Naive thymus-derived CD4-positive, alpha-beta T cell (primary cell): ENCODE results near the gene DYNLT4. TPM values are rescaled to one million over a fixed set of nuclear protein-coding genes. Genes with fewer than 3 reads are reported as not detected.
A peak's percentile ranks its signal among the peaks of the same experiment; 100 is the strongest.

Source experiments
- ATAC-seq: fragments of 150-1000 bp; cut with Tn5 transposase; 2 replicates; pipeline ENCODE4 v1.10.0; 2021; ENCODE audit warnings: mild to moderate bottlenecking, moderate library complexity
- CTCF ChIA-PET: fragments of 350-600 bp; sonication (Branson Sonifier 250); formaldehyde crosslinking; loops from one replicate; lab custom pipeline; 2021; ENCODE audit warnings: antibody characterized with exemption; lab: Charles Lee
- POLR2A ChIA-PET: fragments of 350-600 bp; sonication (Branson Sonifier 250); formaldehyde crosslinking; loops from one replicate; lab custom pipeline; 2021; ENCODE audit warnings: antibody characterized with exemption, inconsistent platforms; lab: Charles Lee
- DNase-seq, 9 donors: peaks; one replicate each; pipeline versions ENCODE4 v3.0.0 to v3.0.0-alpha.2; 2020 to 2022; ENCODE audit warnings: mixed read lengths in 1 of 9
- H3K27ac ChIP-seq: one replicate; pipeline ENCODE4 v1.7.0; 2013; ENCODE audit warnings: mild to moderate bottlenecking, low read depth, low read length, moderate library complexity
- H3K27me3 ChIP-seq, 2 donors: one replicate each; pipeline ENCODE4 v1.7.0; 2013; ENCODE audit warnings: low read length in 2 of 2, mild to moderate bottlenecking in 2 of 2, moderate library complexity in 2 of 2; ENCODE audit not compliant: control insufficient read depth in 2 of 2, insufficient read depth in 2 of 2
- H3K36me3 ChIP-seq, 3 experiments: 1 replicate in 2 of 3; 2 replicates in 1 of 3; pipeline ENCODE4 v1.7.0; 2013; ENCODE audit warnings: low read length in 3 of 3, mild to moderate bottlenecking in 3 of 3, moderate library complexity in 1 of 3; ENCODE audit not compliant: insufficient read depth in 3 of 3, control insufficient read depth in 2 of 3
- H3K4me1 ChIP-seq, 2 donors: one replicate each; pipeline ENCODE4 v1.7.0; 2013; ENCODE audit warnings: low read length in 2 of 2, mild to moderate bottlenecking in 2 of 2, moderate library complexity in 1 of 2; ENCODE audit not compliant: control insufficient read depth in 2 of 2, insufficient read depth in 2 of 2
- H3K4me3 ChIP-seq: 2 replicates; pipeline ENCODE4 v1.7.0; 2013; ENCODE audit warnings: mild to moderate bottlenecking, low read length
- H3K9me3 ChIP-seq, 3 experiments: 1 replicate in 2 of 3; 2 replicates in 1 of 3; pipeline ENCODE4 v1.7.0; 2013; ENCODE audit warnings: low read length in 3 of 3; ENCODE audit not compliant: control insufficient read depth in 2 of 3
- H3K27ac Mint-ChIP-seq, 9 donors: one replicate each; pipeline ENCODE4 v1.8.0; 2020 to 2022; ENCODE audit warnings: mixed read lengths in 9 of 9, mild to moderate bottlenecking in 8 of 9, moderate library complexity in 5 of 9, inconsistent platforms in 2 of 9
- H3K27me3 Mint-ChIP-seq, 5 donors: one replicate each; pipeline ENCODE4 v1.8.0; 2021 to 2022; ENCODE audit warnings: mixed read lengths in 5 of 5, mild to moderate bottlenecking in 1 of 5
- H3K36me3 Mint-ChIP-seq, 5 donors: one replicate each; pipeline ENCODE4 v1.8.0; 2020 to 2022; ENCODE audit warnings: mixed read lengths in 5 of 5, mild to moderate bottlenecking in 3 of 5, inconsistent platforms in 1 of 5
- H3K4me1 Mint-ChIP-seq, 7 donors: one replicate each; pipeline ENCODE4 v1.8.0; 2020 to 2022; ENCODE audit warnings: mixed read lengths in 7 of 7, mild to moderate bottlenecking in 3 of 7, inconsistent platforms in 1 of 7
- H3K4me3 Mint-ChIP-seq, 10 donors: one replicate each; pipeline ENCODE4 v1.8.0; 2020 to 2022; ENCODE audit warnings: mild to moderate bottlenecking in 10 of 10, mixed read lengths in 10 of 10, moderate library complexity in 6 of 10, inconsistent platforms in 2 of 10
- H3K9me3 Mint-ChIP-seq, 11 donors: one replicate each; pipeline ENCODE4 v1.8.0; 2020 to 2022; ENCODE audit warnings: mixed read lengths in 11 of 11, mild to moderate bottlenecking in 4 of 11, inconsistent platforms in 1 of 11, moderate library complexity in 1 of 11
- intact Hi-C, 2 donors: fragments of 100-400 bp; cut with micrococcal nuclease; formaldehyde crosslinking; loops; one replicate each; pipeline ENCODE4 v1.15.1; 2023
- polyA plus RNA-seq, 2 donors: library from polyadenylated mRNA; unstranded; fragments of 300-500 nt; fragmentation: Illumina TruSeq; gene quantifications; one replicate each; pipeline ENCODE4 v1.2.3, GENCODE V29; 2021
- total RNA-seq, 6 experiments: library from RNA in 5 of 6; stranded (reverse) in 5 of 6; gene quantifications; 1 replicate in 5 of 6; 2 replicates in 1 of 6; pipeline ENCODE4 v1.2.3 and lab custom pipeline; 2021 to 2026

DYNLT4 gene
- total and polyA plus RNA-seq, 7 experiments from 2014 or later: 0.31 to 9.7 (median 0.76) TPM; not detected in 1

- CTCF ChIA-PET: interaction anchor here (0.6 to 3.4 kb wide), 12 partner anchors 9 to 202 kb away, joined by 3 to 34 read pairs (median 3); partner anchors contain the start of genes EIF2B3, HECTD3, PLK3 and RNU5D-1
- Mint-ChIP-seq H3K27ac (peak overlapping the region; percentile 98 to 100 (median 99)), H3K36me3 (peaks cover 0 to 33% (median 16%) of the 10 kb centered on the region in 5 donors), H3K4me1 (peaks cover 49 to 77% (median 72%) of the 10 kb centered on the region in 7 donors), H3K27me3 (peaks cover 0 to 3% (median 0%) of the 10 kb centered on the region in 5 donors), H3K9me3 (peaks cover 0 to 10% (median 0%) of the 10 kb centered on the region in 11 donors), H3K4me3 (peak overlapping the region; percentile 48 to 90 (median 82))
- Histone ChIP-seq H3K4me3 (peak overlapping the region; percentile 48), H3K36me3 (peaks cover 3 to 24% (median 9%) of the 10 kb centered on the region in 3 experiments), H3K27me3 (no peaks in the 10 kb centered on the region), H3K4me1 (peaks cover 59 to 64% of the 10 kb centered on the region in 2 donors), H3K27ac (peak overlapping the region; percentile 91), H3K9me3 (no peaks in the 10 kb centered on the region)
- intact Hi-C loops: loop anchor here (1.0 to 10.0 kb wide), 6 partner anchors 8 to 773 kb away; partner anchors contain the start of genes TESK2 (in 2 of the 2), NASP (in 1 of the 2), RNU5D-1 (in 1 of the 2) and ZSWIM5 (in 1 of the 2)
- peak in 8 of 9 donors; percentile 84 to 95 (median 92) for DNase-seq
- POLR2A ChIA-PET: interaction anchor here (0.7 to 18.7 kb wide), 25 partner anchors 9 to 774 kb away, joined by 3 to 709 read pairs (median 5); partner anchors contain the start of genes BEST4, CCDC163, EIF2B3 and HECTD3
- peak; percentile 65 for ATAC-seq
Measured at GRCh38 chr1:44808938-44809917, 2.1 kb upstream of the DYNLT4 start.

GRCh38 chr1:44808063-44808937 lies 1.1 kb upstream of the DYNLT4 start, which contains the start of gene BTBD19:
BTBD19 (plus strand) TSS chr1:44808523; CDS start chr1:44808821, 298 bp downstream.
- Histone ChIP-seq H3K4me3 (peak within 1 kb of the TSS; percentile 48), H3K4me1 (peaks cover 58 to 61% of the 10 kb centered on the region in 2 donors), H3K27me3 (no peaks in the 10 kb centered on the region), H3K27ac (peak within 1 kb of the TSS; percentile 91), H3K9me3 (no peaks in the 10 kb centered on the region), H3K36me3 (peaks cover 9 to 33% (median 12%) of the 10 kb centered on the region in 3 experiments)
- CTCF ChIA-PET: interaction anchor here (0.9 to 3.4 kb wide), 8 partner anchors 8 to 77 kb away, joined by 3 to 34 read pairs (median 4); partner anchors contain the start of genes PLK3 and RNU5D-1
- H3K9me3 Mint-ChIP-seq: peaks cover 0 to 7% (median 0%) of the 10 kb centered on the region in 11 donors
- peaks cover 1 to 32% (median 21%) of the 10 kb centered on the region in 5 donors for H3K36me3 Mint-ChIP-seq
- H3K4me3 Mint-ChIP-seq: peak within 1 kb of the TSS; percentile 67 to 90 (median 82)
- DNase-seq (peak in 4 of 9 donors; percentile 12 to 86 (median 33)), ATAC-seq (peak; percentile 22)
- POLR2A ChIA-PET: interaction anchor here (0.6 to 18.7 kb wide), 23 partner anchors 8 to 775 kb away, joined by 3 to 709 read pairs (median 5); partner anchors contain the start of genes BEST4, CCDC163, EIF2B3 and HECTD3
- H3K27me3 Mint-ChIP-seq: peaks cover 0 to 3% (median 0%) of the 10 kb centered on the region in 5 donors
- intact Hi-C loops: loop anchor here (2.0 to 10.0 kb wide), 4 partner anchors 77 to 774 kb away; partner anchors contain the start of genes TESK2 (in 2 of the 2), NASP (in 1 of the 2), RNU5D-1 (in 1 of the 2) and ZSWIM5 (in 1 of the 2)
- H3K27ac Mint-ChIP-seq: peak within 1 kb of the TSS; percentile 98 to 100 (median 99)
- peaks cover 47 to 78% (median 72%) of the 10 kb centered on the region in 7 donors for H3K4me1 Mint-ChIP-seq

- DNase-seq (peak; percentile 78 to 96 (median 95)), ATAC-seq (peak; percentile 68)
- Mint-ChIP-seq H3K9me3 (peaks cover 0 to 7% (median 0%) of the 10 kb centered on the region in 11 donors), H3K36me3 (peaks cover 5 to 40% (median 25%) of the 10 kb centered on the region in 5 donors), H3K27ac (peak overlapping the region; percentile 98 to 100 (median 99)), H3K4me3 (peak overlapping the region; percentile 63 to 90 (median 80)), H3K4me1 (peaks cover 54 to 84% (median 77%) of the 10 kb centered on the region in 7 donors), H3K27me3 (peaks cover 0 to 3% (median 0%) of the 10 kb centered on the region in 5 donors)
- ChIA-PET CTCF (interaction anchor here (0.6 to 3.4 kb wide), 6 partner anchors 7 to 80 kb away, joined by 3 to 34 read pairs (median 4); partner anchors contain the start of gene PLK3), POLR2A (interaction anchor here (0.6 to 18.7 kb wide), 18 partner anchors 7 to 776 kb away, joined by 3 to 709 read pairs (median 6); partner anchors contain the start of genes BEST4, CCDC163, EIF2B3 and HECTD3)
- Histone ChIP-seq H3K27me3 (no peaks in the 10 kb centered on the region), H3K9me3 (no peaks in the 10 kb centered on the region), H3K27ac (peak overlapping the region; percentile 91), H3K4me3 (peak overlapping the region; percentile 48), H3K4me1 (peaks cover 66% of the 10 kb centered on the region in 2 donors), H3K36me3 (peaks cover 13 to 41% (median 18%) of the 10 kb centered on the region in 3 experiments)
- intact Hi-C loops: loop anchor here (2.0 to 10.0 kb wide), 4 partner anchors 77 to 775 kb away; partner anchors contain the start of genes TESK2 (in 2 of the 2), NASP (in 1 of the 2), RNU5D-1 (in 1 of the 2) and ZSWIM5 (in 1 of the 2)
Measured at GRCh38 chr1:44807364-44808062, 362 bp upstream of the DYNLT4 start.

GRCh38 chr1:44806025-44806703 lies 987 bp downstream of the DYNLT4 start:
- peak overlapping the region in 1 of 10 donors; percentile 90 for H3K4me3 Mint-ChIP-seq
- intact Hi-C loops: loop anchor here (5.0 to 10.0 kb wide), 3 partner anchors 399 to 776 kb away; partner anchors contain the start of genes TESK2 (in 2 of the 2), NASP (in 1 of the 2) and ZSWIM5 (in 1 of the 2)
- H3K4me1 Mint-ChIP-seq: peaks cover 49 to 80% (median 74%) of the 10 kb centered on the region in 7 donors
- H3K9me3 ChIP-seq: no peaks in the 10 kb centered on the region
- peak overlapping the region; percentile 98 to 100 (median 99) for H3K27ac Mint-ChIP-seq
- peaks cover 14 to 42% (median 18%) of the 10 kb centered on the region in 3 experiments for H3K36me3 ChIP-seq
- H3K4me1 ChIP-seq: peaks cover 63 to 69% of the 10 kb centered on the region in 2 donors
- no peaks in the 10 kb centered on the region for H3K27me3 ChIP-seq
- ATAC-seq: no peak
- ChIA-PET CTCF (interaction anchor here (0.6 to 1.4 kb wide), 3 partner anchors 12 to 78 kb away, joined by 3 to 5 read pairs (median 3); no protein-coding TSS in a partner anchor), POLR2A (interaction anchor here (0.6 to 18.7 kb wide), 7 partner anchors 9 to 205 kb away, joined by 3 to 709 read pairs (median 17); partner anchors contain the start of genes BEST4, HECTD3 and RPS8)
- peaks cover 0 to 3% (median 0%) of the 10 kb centered on the region in 5 donors for H3K27me3 Mint-ChIP-seq
- peak in 2 of 9 donors; percentile 11 to 39 for DNase-seq
- peaks cover 11 to 45% (median 31%) of the 10 kb centered on the region in 5 donors for H3K36me3 Mint-ChIP-seq
- peak overlapping the region; percentile 91 for H3K27ac ChIP-seq
- H3K4me3 ChIP-seq: no peak overlapping the region
- peaks cover 0 to 5% (median 0%) of the 10 kb centered on the region in 11 donors for H3K9me3 Mint-ChIP-seq
